Measurements from ENCODE around the gene COL9A1. TPM values are rescaled to one million over a fixed set of nuclear protein-coding genes. Genes with fewer than 3 reads are reported as not detected.
"Not testable (repeated sequence)": the region's sequence is repeated elsewhere in the genome, so short reads cannot be mapped to it uniquely, and the experiment has no call there.

The COL9A1 gene
- total and polyA plus RNA-seq, 2 of the 8 experiments (the other 6 are each of a cell fraction or from before 2014, with no cell fraction given): 7.9 to 18.1 TPM

DNA sequence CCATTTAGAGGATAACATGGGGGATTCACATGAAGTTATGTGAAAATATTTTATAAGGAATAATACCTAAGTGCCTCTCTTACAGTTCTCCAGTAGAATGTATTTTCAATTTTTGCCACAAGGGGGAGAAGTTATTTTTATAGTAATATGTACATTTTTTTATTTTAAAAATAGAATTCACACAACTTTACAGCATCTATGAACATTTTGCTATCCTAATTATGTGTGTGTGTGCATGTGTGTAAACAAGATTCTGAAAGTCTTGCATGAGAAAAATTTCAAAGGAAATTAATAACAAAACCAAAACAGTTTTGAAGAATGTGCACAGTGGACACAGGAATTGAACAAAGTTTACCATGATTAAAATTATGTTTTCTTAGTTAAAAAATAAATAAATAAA is 5.3 kb upstream of the COL9A1 start:
- H3K56ac ChIP-seq (replicated peaks; ENCODE audit: insufficient read length, low read depth, low read length); H4K91ac ChIP-seq (replicated peaks; ENCODE audit: insufficient read length, low read length); DNase-seq (ENCODE audit: low read depth in 1 of 2, low spot score in 2 of 2); H3K79me1 ChIP-seq (ENCODE audit: low read depth, low read length); H3K4me1 ChIP-seq (replicated peaks in 1 of 4; ENCODE audit: control insufficient read depth in 3 of 4, insufficient read depth in 4 of 4, low read length in 3 of 4); H2BK20ac ChIP-seq (ENCODE audit: low read length); H3K36me3 ChIP-seq (ENCODE audit: control insufficient read depth in 2 of 4, insufficient read depth in 4 of 4, low read length in 3 of 4); H2AK5ac ChIP-seq (ENCODE audit: low read depth, low read length); H2BK5ac ChIP-seq (ENCODE audit: low read depth, low read length); H3K9ac ChIP-seq (replicated peaks in 1 of 4; ENCODE audit: extremely low read depth in 1 of 4, low read depth in 3 of 4, low read length in 3 of 4); H4K8ac ChIP-seq (ENCODE audit: extremely low read depth, insufficient read depth, low read length); H3K4me2 ChIP-seq (ENCODE audit: insufficient read depth in 1 of 2, low read depth in 2 of 2, low read length in 2 of 2); H3K4ac ChIP-seq (replicated peaks; ENCODE audit: insufficient read length, low read depth, low read length); H3K79me2 ChIP-seq (ENCODE audit: control insufficient read depth in 1 of 2, insufficient read depth in 2 of 2, low read length in 2 of 2); H3K23me2 ChIP-seq (ENCODE audit: low read depth, low read length); H3K4me3 ChIP-seq (ENCODE audit: extremely low read depth in 1 of 4, insufficient read depth in 2 of 4, low read depth in 3 of 4, low read length in 4 of 4); H3K9me3 ChIP-seq (ENCODE audit: insufficient read depth in 2 of 2, low read depth in 1 of 2, low read length in 1 of 2); H3K27me3 ChIP-seq (replicated peaks in 1 of 4; ENCODE audit: control insufficient read depth in 3 of 4, extremely low read depth in 1 of 4, insufficient read depth in 3 of 4, low read length in 3 of 4); H2BK120ac ChIP-seq (replicated peaks; ENCODE audit: low read depth, low read length); H2BK15ac ChIP-seq (ENCODE audit: low read length); H2BK12ac ChIP-seq (ENCODE audit: low read depth, low read length); POLR2A ChIA-PET (ENCODE audit: partially characterized antibody); H3K14ac ChIP-seq (ENCODE audit: insufficient read length); H3K18ac ChIP-seq (ENCODE audit: extremely low read depth, low read length); H2AFZ ChIP-seq (ENCODE audit: low read length); FAIRE-seq; H3K27ac ChIP-seq (ENCODE audit: low read depth, low read length); H4K20me1 ChIP-seq (replicated peaks in 1 of 2; ENCODE audit: control insufficient read depth in 1 of 2, insufficient read depth in 2 of 2, low read length in 2 of 2); H3K23ac ChIP-seq (ENCODE audit: insufficient read length); H4K5ac ChIP-seq (ENCODE audit: insufficient read length, low read depth, low read length): not testable (repeated sequence)
- CTCF ChIA-PET (ENCODE audit: partially characterized antibody): interaction anchor here (0.7 to 12.1 kb wide), 22 partner anchors 10 to 704 kb away, joined by 3 to 228 read pairs (median 6); no protein-coding TSS in a partner anchor
